ENCODE measurements around the gene CYP19A1.

Gene CYP19A1

DNA sequence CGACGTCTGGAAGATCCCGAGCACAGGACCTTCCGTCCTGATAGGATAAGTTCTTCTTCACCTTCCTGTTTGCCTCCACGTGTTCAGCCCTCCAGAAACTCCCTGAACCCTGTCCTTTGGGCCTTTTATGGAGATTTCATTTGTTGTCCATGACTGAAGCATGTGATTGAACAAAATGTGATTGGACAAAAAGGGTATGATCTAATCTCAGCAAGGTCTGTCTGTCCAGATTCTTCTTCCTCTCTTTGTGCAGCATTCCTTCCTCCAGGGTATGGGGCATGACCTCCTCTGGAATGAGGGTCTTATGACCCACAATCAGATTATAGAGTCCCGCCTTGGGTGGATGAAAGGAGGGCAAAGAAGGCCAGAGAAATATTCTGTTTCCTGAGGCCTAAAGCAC lies at the start of gene CYP19A1:
CYP19A1 (minus strand) TSS at position 101 of the 400 bp plus-strand sequence. CDS start 95,684 bp downstream, outside the sequence.
- ATAC-seq = no peak
- H3K27ac Mint-ChIP-seq = no peak within 1 kb of the TSS
- H3K4me1 Mint-ChIP-seq = no peaks in the 10 kb centered on the region
- no peak within 1 kb of the TSS for H3K4me3 Mint-ChIP-seq
- peaks cover 3% of the 10 kb centered on the region for H3K9me3 Mint-ChIP-seq
- no peak for DNase-seq (ENCODE audit: low spot score in 2 of 2)
- H3K36me3 Mint-ChIP-seq = no peaks in the 10 kb centered on the region

DNA sequence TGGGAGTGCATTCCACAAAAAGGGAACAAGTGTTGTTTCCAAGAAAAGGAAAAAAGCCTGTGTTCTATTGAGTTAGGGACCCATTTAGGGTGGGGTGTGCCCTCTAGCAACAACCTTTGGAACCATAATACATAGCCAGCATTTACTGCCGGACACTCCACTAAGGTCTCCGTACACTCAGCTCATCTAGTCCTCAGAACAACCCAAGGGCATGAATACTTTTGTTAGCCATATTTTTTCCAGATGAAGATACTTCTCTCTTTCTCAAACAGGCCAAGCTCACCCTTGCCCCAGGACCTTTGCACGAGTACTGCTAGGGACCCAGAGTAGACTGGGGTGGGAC lies 49.3 kb upstream of the CYP19A1 start:
- ATAC-seq = no peak
- no peak for DNase-seq (ENCODE audit: low spot score in 2 of 2)
- H3K4me3 Mint-ChIP-seq = no peak overlapping the region
- H3K27ac Mint-ChIP-seq = no peak overlapping the region
- H3K9me3 Mint-ChIP-seq = no peaks in the 10 kb centered on the region
- H3K36me3 Mint-ChIP-seq = no peaks in the 10 kb centered on the region
- no peaks in the 10 kb centered on the region for H3K4me1 Mint-ChIP-seq

GRCh38 chr15:51386960-51387698 lies 48.7 kb upstream of the CYP19A1 start:
- DNase-seq (ENCODE audit: low spot score in 2 of 2) (no peak), ATAC-seq (no peak)
- Mint-ChIP-seq H3K27ac (no peak overlapping the region), H3K4me1 (no peaks in the 10 kb centered on the region), H3K4me3 (no peak overlapping the region), H3K9me3 (no peaks in the 10 kb centered on the region), H3K36me3 (no peaks in the 10 kb centered on the region)

GRCh38 chr15:51386486-51386885 lies 48.1 kb upstream of the CYP19A1 start:
- Mint-ChIP-seq H3K27ac (no peak overlapping the region), H3K36me3 (no peaks in the 10 kb centered on the region), H3K4me1 (no peaks in the 10 kb centered on the region), H3K4me3 (no peak overlapping the region), H3K9me3 (no peaks in the 10 kb centered on the region)
- ATAC-seq (no peak), DNase-seq (ENCODE audit: low spot score in 2 of 2) (no peak)

GRCh38 chr15:51386029-51386428 lies 47.6 kb upstream of the CYP19A1 start:
- H3K27ac Mint-ChIP-seq = no peak overlapping the region
- no peaks in the 10 kb centered on the region for H3K4me1 Mint-ChIP-seq
- no peak overlapping the region for H3K4me3 Mint-ChIP-seq
- no peak for ATAC-seq
- no peaks in the 10 kb centered on the region for H3K9me3 Mint-ChIP-seq
- no peaks in the 10 kb centered on the region for H3K36me3 Mint-ChIP-seq
- DNase-seq (ENCODE audit: low spot score in 2 of 2) = no peak

DNA sequence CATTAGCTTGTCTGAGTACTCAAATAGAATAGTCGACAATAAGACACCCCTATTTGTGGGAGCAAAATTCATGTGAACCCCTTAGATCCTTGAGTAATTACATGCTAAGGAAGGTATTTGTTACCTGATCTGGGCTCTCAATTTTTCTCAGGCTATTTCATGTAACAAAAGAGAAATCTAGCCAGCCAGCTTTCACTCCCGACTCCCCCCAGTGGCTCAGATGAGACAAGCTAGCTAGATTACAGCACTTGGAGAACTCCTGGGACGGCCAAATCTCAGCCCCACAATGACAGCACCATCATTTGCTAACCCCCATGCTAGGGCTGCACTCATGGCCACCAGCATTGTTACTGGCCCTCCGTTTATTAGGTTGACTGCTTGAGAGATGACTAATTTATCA lies 44.4 kb upstream of the CYP19A1 start:
- Mint-ChIP-seq H3K4me3 (no peak overlapping the region), H3K36me3 (no peaks in the 10 kb centered on the region), H3K9me3 (no peaks in the 10 kb centered on the region), H3K4me1 (no peaks in the 10 kb centered on the region), H3K27ac (no peak overlapping the region)
- DNase-seq (ENCODE audit: low spot score in 2 of 2) (no peak), ATAC-seq (no peak)

GRCh38 chr15:51380999-51381806 lies 42.8 kb upstream of the CYP19A1 start:
- Mint-ChIP-seq H3K4me3 (no peak overlapping the region), H3K4me1 (no peaks in the 10 kb centered on the region), H3K36me3 (no peaks in the 10 kb centered on the region), H3K9me3 (no peaks in the 10 kb centered on the region), H3K27ac (no peak overlapping the region)
- ATAC-seq (peak; percentile 66), DNase-seq (ENCODE audit: low spot score in 2 of 2) (peak in 1 of 2 donors; percentile 54)

DNA sequence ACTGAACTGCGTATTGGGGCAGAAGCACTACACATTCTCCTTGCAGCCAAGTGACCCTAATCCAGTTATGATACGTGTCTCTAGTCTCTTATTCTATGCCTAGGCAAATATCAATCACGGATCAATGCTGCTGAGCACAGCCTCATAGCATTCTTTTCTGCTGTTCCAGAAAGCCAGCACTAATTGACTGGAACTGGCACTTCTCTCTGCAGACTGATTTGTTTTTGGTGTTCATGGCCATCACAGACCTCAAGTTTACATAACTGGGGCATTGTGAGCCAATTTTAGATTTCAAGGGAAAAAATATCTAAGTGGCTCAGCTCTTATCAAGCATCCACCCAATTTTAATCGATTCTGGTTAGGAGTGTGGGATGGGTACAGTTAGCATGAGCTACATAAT lies 41.0 kb upstream of the CYP19A1 start:
- DNase-seq (ENCODE audit: low spot score in 2 of 2) (no peak), ATAC-seq (no peak)
- H3K9me3 Mint-ChIP-seq = no peaks in the 10 kb centered on the region
- H3K36me3 Mint-ChIP-seq = no peaks in the 10 kb centered on the region
- H3K27ac Mint-ChIP-seq = no peak overlapping the region
- H3K4me3 Mint-ChIP-seq = no peak overlapping the region
- H3K4me1 Mint-ChIP-seq = no peaks in the 10 kb centered on the region

DNA sequence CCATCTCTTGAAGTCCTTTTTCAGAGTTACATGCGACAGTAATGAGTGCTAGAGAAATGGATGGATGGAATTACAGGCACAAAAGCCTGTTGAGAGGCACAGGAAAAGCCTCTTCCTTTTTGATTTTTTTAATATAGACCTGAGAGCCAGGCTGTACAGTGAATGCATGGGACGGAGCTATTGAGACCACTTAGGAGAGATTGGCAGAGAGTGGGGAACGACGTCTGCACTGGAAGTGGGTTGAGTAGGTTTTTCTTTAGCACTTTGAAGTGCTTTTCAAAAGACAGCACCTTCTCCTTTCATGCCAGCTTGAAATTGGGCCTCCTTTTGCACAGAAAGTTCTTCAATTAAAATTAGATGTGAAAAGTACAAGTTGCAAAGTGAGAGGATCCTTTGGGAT lies 40.0 kb upstream of the CYP19A1 start:
- no peaks in the 10 kb centered on the region for H3K9me3 Mint-ChIP-seq
- H3K27ac Mint-ChIP-seq = no peak overlapping the region
- H3K36me3 Mint-ChIP-seq = no peaks in the 10 kb centered on the region
- no peak overlapping the region for H3K4me3 Mint-ChIP-seq
- no peaks in the 10 kb centered on the region for H3K4me1 Mint-ChIP-seq
- DNase-seq (ENCODE audit: low spot score in 2 of 2) (no peak), ATAC-seq (no peak)

GRCh38 chr15:51377038-51377786 lies 38.8 kb upstream of the CYP19A1 start:
- Mint-ChIP-seq H3K27ac (no peak overlapping the region), H3K4me1 (no peaks in the 10 kb centered on the region), H3K36me3 (no peaks in the 10 kb centered on the region), H3K4me3 (no peak overlapping the region), H3K9me3 (no peaks in the 10 kb centered on the region)
- DNase-seq (ENCODE audit: low spot score in 2 of 2) = no peak
- ATAC-seq = no peak

- H3K27ac Mint-ChIP-seq = no peak overlapping the region
- no peak for DNase-seq (ENCODE audit: low spot score in 2 of 2)
- no peak for ATAC-seq
- no peaks in the 10 kb centered on the region for H3K4me1 Mint-ChIP-seq
- no peaks in the 10 kb centered on the region for H3K36me3 Mint-ChIP-seq
- H3K4me3 Mint-ChIP-seq = no peak overlapping the region
- no peaks in the 10 kb centered on the region for H3K9me3 Mint-ChIP-seq
These were observed 37.7 kb upstream of the CYP19A1 start for GRCh38 chr15:51375966-51376640.

DNA sequence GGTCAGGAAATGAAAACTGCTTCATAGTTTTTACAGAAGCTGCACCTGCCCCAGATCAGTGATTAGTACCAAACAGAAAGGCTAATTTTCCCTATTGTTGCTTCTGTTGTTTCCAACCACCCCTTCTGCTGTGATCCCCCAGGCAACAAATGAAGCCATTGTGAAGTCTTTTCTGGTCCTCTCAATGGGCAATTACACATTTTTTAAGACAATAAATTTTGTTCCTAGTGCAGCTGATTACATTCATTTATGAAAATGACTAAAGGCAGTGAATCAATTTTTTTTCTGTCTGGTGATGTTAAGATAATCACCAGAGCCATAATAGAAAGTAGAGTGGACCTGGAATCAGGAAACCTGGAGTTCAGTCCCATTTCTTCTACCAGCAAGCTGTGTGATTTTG lies 35.7 kb upstream of the CYP19A1 start:
- Mint-ChIP-seq H3K27ac (no peak overlapping the region), H3K4me3 (no peak overlapping the region), H3K36me3 (no peaks in the 10 kb centered on the region), H3K4me1 (no peaks in the 10 kb centered on the region), H3K9me3 (no peaks in the 10 kb centered on the region)
- ATAC-seq (no peak), DNase-seq (ENCODE audit: low spot score in 2 of 2) (no peak)

GRCh38 chr15:51371266-51371665 lies 32.9 kb upstream of the CYP19A1 start:
- no peaks in the 10 kb centered on the region for H3K9me3 Mint-ChIP-seq
- no peak for ATAC-seq
- no peak overlapping the region for H3K27ac Mint-ChIP-seq
- no peaks in the 10 kb centered on the region for H3K4me1 Mint-ChIP-seq
- H3K36me3 Mint-ChIP-seq = no peaks in the 10 kb centered on the region
- H3K4me3 Mint-ChIP-seq = no peak overlapping the region
- DNase-seq (ENCODE audit: low spot score in 2 of 2) = no peak

DNA sequence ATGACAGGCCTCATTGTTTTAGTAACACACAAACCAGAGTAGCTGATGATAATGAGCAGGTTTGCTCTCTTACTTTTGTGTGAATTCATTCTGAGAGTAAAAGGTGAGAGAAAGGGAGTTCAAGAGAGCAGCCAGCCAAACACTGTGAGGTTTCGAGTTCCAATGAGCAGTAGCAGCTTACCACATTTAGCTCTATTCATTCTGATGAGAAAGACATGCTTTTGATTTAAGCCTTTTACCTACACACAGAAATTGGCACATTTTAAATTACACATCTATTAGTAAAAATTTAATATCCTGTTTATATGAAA lies 31.0 kb upstream of the CYP19A1 start:
- no peak overlapping the region for H3K27ac Mint-ChIP-seq

GRCh38 chr15:51368751-51369450 lies 30.5 kb upstream of the CYP19A1 start:
- DNase-seq (ENCODE audit: low spot score in 2 of 2) (no peak), ATAC-seq (no peak)
- H3K4me3 Mint-ChIP-seq = no peak overlapping the region
- no peaks in the 10 kb centered on the region for H3K9me3 Mint-ChIP-seq
- H3K27ac Mint-ChIP-seq = no peak overlapping the region
- no peaks in the 10 kb centered on the region for H3K4me1 Mint-ChIP-seq
- H3K36me3 Mint-ChIP-seq = no peaks in the 10 kb centered on the region

More for the DNA sequence above, 31.0 kb upstream of the CYP19A1 start:
- H3K4me3 Mint-ChIP-seq = no peak overlapping the region
- no peaks in the 10 kb centered on the region for H3K36me3 Mint-ChIP-seq
- no peak for ATAC-seq
- no peaks in the 10 kb centered on the region for H3K9me3 Mint-ChIP-seq
- no peak for DNase-seq (ENCODE audit: low spot score in 2 of 2)
- no peaks in the 10 kb centered on the region for H3K4me1 Mint-ChIP-seq
